HL-60 (cell line): Measurements from ENCODE around the gene RSPO3.
"Not testable (repeated sequence)": the region's sequence is repeated elsewhere in the genome, so short reads cannot be mapped to it uniquely, and the experiment has no call there.

Source experiments
- DNase-seq, 2 experiments: peaks; one replicate each; pipeline ENCODE4 v3.0.0-alpha.2; 2010 to 2020; ENCODE audit warnings: low read depth in 1 of 2, low spot score in 1 of 2
- H3K27ac ChIP-seq: fragments of 250-450 bp; sonication (Bioruptor Pico); replicated peaks from 2 replicates; pipeline ENCODE4 v1.5.1; 2020; ENCODE audit warnings: mild to moderate bottlenecking, moderate library complexity
- H3K27me3 ChIP-seq: fragments of 250-450 bp; sonication (Bioruptor Pico); 2 replicates; pipeline ENCODE4 v1.5.1; 2021; ENCODE audit warnings: mild to moderate bottlenecking, moderate library complexity; ENCODE audit not compliant: insufficient read depth, poor library complexity, severe bottlenecking
- H3K4me3 ChIP-seq: replicated peaks from 2 replicates; pipeline ENCODE4 v1.5.1; 2011; ENCODE audit warnings: mild to moderate bottlenecking, control low read depth, low read length; ENCODE audit not compliant: insufficient read depth
- CTCF ChIP-seq: IDR thresholded peaks from one replicate; pipeline ENCODE4 v1.5.1; 2011; ENCODE audit warnings: low read length, control low read depth, inconsistent platforms; ENCODE audit not compliant: insufficient read depth
- GABPA ChIP-seq: IDR thresholded peaks from 2 replicates; pipeline ENCODE4 v1.6.1; 2012; ENCODE audit warnings: low read depth
- POLR2AphosphoS5 ChIP-seq: IDR thresholded peaks from 2 replicates; pipeline ENCODE4 v1.6.1; 2012; ENCODE audit warnings: low read depth
- REST ChIP-seq: IDR thresholded peaks from 2 replicates; pipeline ENCODE4 v1.6.1; 2012; ENCODE audit warnings: low read depth; ENCODE audit not compliant: insufficient replicate concordance
- SPI1 ChIP-seq: IDR thresholded peaks from 2 replicates; pipeline ENCODE4 v1.6.1; 2012; ENCODE audit warnings: low read depth, mild to moderate bottlenecking, borderline replicate concordance

Gene RSPO3

GRCh38 chr6:127210725-127211124 lies 92.3 kb downstream of the RSPO3 start:
- Histone ChIP-seq H3K27ac (no peak overlapping the region), H3K27me3 (no peaks in the 10 kb centered on the region), H3K4me3 (no peak overlapping the region)
- no peak for DNase-seq
- TF ChIP-seq GABPA = no peak
- TF ChIP-seq POLR2AphosphoS5 = no peak
- no peak for TF ChIP-seq CTCF
- no peak for TF ChIP-seq SPI1
- TF ChIP-seq REST = no peak

GRCh38 chr6:127212376-127212775 lies 93.9 kb downstream of the RSPO3 start:
- Histone ChIP-seq H3K4me3 (no peak overlapping the region), H3K27me3 (no peaks in the 10 kb centered on the region), H3K27ac (no peak overlapping the region)
- no peak for TF ChIP-seq REST
- TF ChIP-seq SPI1 = no peak
- TF ChIP-seq POLR2AphosphoS5 = no peak
- TF ChIP-seq CTCF = no peak
- no peak for TF ChIP-seq GABPA
- no peak for DNase-seq

- DNase-seq, H3K4me3 ChIP-seq, H3K27ac ChIP-seq, H3K27me3 ChIP-seq: not testable (repeated sequence)
These were observed 95.6 kb downstream of the RSPO3 start for GRCh38 chr6:127214032-127214431.

GRCh38 chr6:127214531-127214930 lies 96.1 kb downstream of the RSPO3 start:
- H3K4me3 ChIP-seq, DNase-seq, H3K27ac ChIP-seq: not testable (repeated sequence)

GRCh38 chr6:127215931-127216330 lies 97.5 kb downstream of the RSPO3 start:
- Histone ChIP-seq H3K4me3 (no peak overlapping the region), H3K27me3 (no peaks in the 10 kb centered on the region), H3K27ac (no peak overlapping the region)
- DNase-seq = no peak
- TF ChIP-seq CTCF = no peak
- no peak for TF ChIP-seq POLR2AphosphoS5
- TF ChIP-seq SPI1 = no peak
- TF ChIP-seq GABPA = no peak
- no peak for TF ChIP-seq REST

More at GRCh38 chr6:127214531-127214930, 96.1 kb downstream of the RSPO3 start:
- H3K27me3 ChIP-seq = not testable (repeated sequence)
